ENCODE data around the gene ELFN1. TPM values are rescaled to one million over a fixed set of nuclear protein-coding genes. Genes with fewer than 3 reads are reported as not detected.

Gene ELFN1
- total RNA-seq, 1 donor from 2014 or later, result 19.7 TPM

GRCh38 chr7:1672851-1673486, 2.9 kb downstream of the ELFN1 start:
- H3K4me2 ChIP-seq (ENCODE audit: low read length), result no peak overlapping the region
- no peak overlapping the region for H3K9ac ChIP-seq (ENCODE audit: low read length)
- peaks cover 9% of the 10 kb centered on the region for H3K4me1 ChIP-seq (ENCODE audit: insufficient read depth, low read length)
- Mint-ChIP-seq H3K9me3 (ENCODE audit: unreplicated experiment) (no peaks in the 10 kb centered on the region), H3K27me3 (ENCODE audit: low read depth, unreplicated experiment) (peaks cover 6% of the 10 kb centered on the region), H3K4me1 (ENCODE audit: low read depth, unreplicated experiment) (no peaks in the 10 kb centered on the region), H3K27ac (ENCODE audit: unreplicated experiment) (no peak overlapping the region), H3K36me3 (ENCODE audit: low read depth, unreplicated experiment) (peaks cover 3% of the 10 kb centered on the region), H3K4me3 (ENCODE audit: unreplicated experiment) (no peak overlapping the region)
- H3K27ac ChIP-seq (ENCODE audit: low read depth, low read length), result no peak overlapping the region
- H3K27me3 ChIP-seq (ENCODE audit: insufficient read depth, low read length), result peaks cover 9% of the 10 kb centered on the region
- TF ChIP-seq CTCF (IDR thresholded peaks at IDR 0.05; ENCODE audit: insufficient read depth, low read depth, low read length) (no peak), EZH2 (IDR thresholded peaks at IDR 0.05; ENCODE audit: insufficient read depth, low read length) (no peak)
- H3K36me3 ChIP-seq (ENCODE audit: insufficient read depth, low read length), result no peaks in the 10 kb centered on the region
- H2AFZ ChIP-seq (ENCODE audit: low read depth, low read length), result no peak overlapping the region
- no peak overlapping the region for H3K4me3 ChIP-seq (ENCODE audit: insufficient read depth, low read depth, low read length)
- no peak for DNase-seq (ENCODE audit: low read depth)
- H4K20me1 ChIP-seq (ENCODE audit: insufficient read depth, low read length), result peaks cover 29% of the 10 kb centered on the region
- no peak for FAIRE-seq
- H3K9me3 ChIP-seq (ENCODE audit: insufficient read depth, low read depth, low read length), result no peaks in the 10 kb centered on the region
- no peaks in the 10 kb centered on the region for H3K79me2 ChIP-seq (ENCODE audit: insufficient read depth, low read length)

- Histone ChIP-seq H3K27ac (ENCODE audit: low read depth, low read length) (no peak overlapping the region), H3K36me3 (ENCODE audit: insufficient read depth, low read length) (no peaks in the 10 kb centered on the region), H3K4me2 (ENCODE audit: low read length) (no peak overlapping the region), H3K4me3 (ENCODE audit: insufficient read depth, low read depth, low read length) (no peak overlapping the region), H4K20me1 (ENCODE audit: insufficient read depth, low read length) (peaks cover 32% of the 10 kb centered on the region), H3K9ac (ENCODE audit: low read length) (no peak overlapping the region), H3K79me2 (ENCODE audit: insufficient read depth, low read length) (no peaks in the 10 kb centered on the region), H3K27me3 (ENCODE audit: insufficient read depth, low read length) (peaks cover 9% of the 10 kb centered on the region), H3K9me3 (ENCODE audit: insufficient read depth, low read depth, low read length) (no peaks in the 10 kb centered on the region), H2AFZ (ENCODE audit: low read depth, low read length) (no peak overlapping the region), H3K4me1 (ENCODE audit: insufficient read depth, low read length) (peaks cover 8% of the 10 kb centered on the region)
- DNase-seq (ENCODE audit: low read depth), result no peak
- Mint-ChIP-seq H3K27me3 (ENCODE audit: low read depth, unreplicated experiment) (peaks cover 6% of the 10 kb centered on the region), H3K4me3 (ENCODE audit: unreplicated experiment) (no peak overlapping the region), H3K4me1 (ENCODE audit: low read depth, unreplicated experiment) (no peaks in the 10 kb centered on the region), H3K27ac (ENCODE audit: unreplicated experiment) (no peak overlapping the region), H3K9me3 (ENCODE audit: unreplicated experiment) (no peaks in the 10 kb centered on the region), H3K36me3 (ENCODE audit: low read depth, unreplicated experiment) (peaks cover 3% of the 10 kb centered on the region)
- TF ChIP-seq EZH2 (IDR thresholded peaks at IDR 0.05; ENCODE audit: insufficient read depth, low read length), result no peak
- no peak for TF ChIP-seq CTCF (IDR thresholded peaks at IDR 0.05; ENCODE audit: insufficient read depth, low read depth, low read length)
- no peak for FAIRE-seq
These were observed 3.6 kb downstream of the ELFN1 start for GRCh38 chr7:1673581-1674118.

Data from astrocyte (in vitro differentiated cells and primary cell).